Measurements from ENCODE around the gene NAT9.

The NAT9 gene

GRCh38 chr17:74763565-74764387 lies 12.4 kb downstream of the NAT9 start:
- DNase-seq (ENCODE audit: low read depth in 2 of 2) = no peak

DNA sequence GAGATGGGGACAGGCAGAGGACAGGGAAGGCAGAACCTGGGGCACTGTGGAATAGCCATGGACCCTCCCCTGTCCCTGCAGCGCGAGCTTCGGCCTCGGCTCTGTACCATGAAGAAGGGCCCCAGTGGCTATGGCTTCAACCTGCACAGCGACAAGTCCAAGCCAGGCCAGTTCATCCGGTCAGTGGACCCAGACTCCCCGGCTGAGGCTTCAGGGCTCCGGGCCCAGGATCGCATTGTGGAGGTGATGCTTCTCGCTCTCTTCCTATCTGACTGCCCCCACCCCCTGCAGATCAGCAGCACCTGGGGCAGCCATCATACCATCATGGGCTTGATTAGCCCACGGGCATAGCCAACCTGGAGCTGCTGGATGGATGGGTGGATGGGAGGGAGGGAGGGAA lies 14.2 kb downstream of the NAT9 start:
- no peak for DNase-seq (ENCODE audit: low read depth in 2 of 2)

- DNase-seq (ENCODE audit: low read depth in 2 of 2) = no peak
These were observed 14.7 kb downstream of the NAT9 start for GRCh38 chr17:74761419-74761818.

GRCh38 chr17:74760404-74761105 lies 15.6 kb downstream of the NAT9 start:
- no peak for DNase-seq (ENCODE audit: low read depth in 2 of 2)

DNA sequence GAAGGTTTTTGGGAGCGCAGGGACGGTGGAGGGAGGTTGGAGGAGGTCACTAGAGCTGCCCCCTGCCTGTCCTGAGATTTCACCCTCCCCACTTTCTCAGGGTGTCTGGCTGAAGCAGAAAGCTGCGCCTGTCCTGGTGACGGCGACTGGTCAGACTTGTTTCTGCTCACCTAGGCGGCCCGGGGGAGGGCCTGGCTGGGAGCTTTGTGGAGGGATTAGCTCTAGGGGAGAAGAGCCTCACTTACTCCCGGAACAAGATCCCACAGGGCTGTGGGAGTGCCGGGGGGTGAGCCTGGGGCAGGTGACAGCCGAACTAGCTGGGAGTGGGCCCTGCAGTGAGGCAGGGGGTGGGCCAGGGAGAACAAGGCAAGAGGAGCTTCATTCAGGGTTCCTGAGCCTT lies 16.2 kb downstream of the NAT9 start:
- DNase-seq (ENCODE audit: low read depth in 2 of 2) = no peak

DNA sequence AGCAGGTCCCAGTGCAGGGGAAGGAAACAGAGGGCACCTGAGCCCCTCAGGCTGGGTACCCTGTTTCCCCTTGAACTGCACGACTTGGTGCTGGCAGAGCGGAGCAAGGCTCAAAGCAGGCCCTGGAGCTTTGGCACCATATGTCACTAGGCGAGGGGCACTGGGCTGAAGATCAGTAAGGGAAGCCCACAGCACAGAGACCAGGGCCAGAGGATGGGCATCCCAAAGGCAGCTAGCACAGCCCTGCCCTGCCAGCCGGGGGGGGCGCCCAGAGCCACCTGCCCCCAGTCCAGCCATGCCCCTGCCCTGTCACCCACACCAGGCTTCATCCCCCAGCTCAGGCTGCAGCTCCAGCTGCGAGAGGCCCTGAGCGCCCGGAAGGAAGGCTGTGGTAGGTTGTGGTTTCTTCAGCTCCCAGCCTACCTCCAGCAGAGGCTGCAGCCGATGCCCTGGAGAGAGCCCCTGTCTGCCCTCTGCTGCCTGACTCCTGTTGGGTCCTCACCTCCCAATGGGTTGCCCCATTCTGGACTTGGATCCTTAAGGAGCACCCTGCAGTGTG lies 16.8 kb downstream of the NAT9 start:
- no peak for DNase-seq (ENCODE audit: low read depth in 2 of 2)

DNA sequence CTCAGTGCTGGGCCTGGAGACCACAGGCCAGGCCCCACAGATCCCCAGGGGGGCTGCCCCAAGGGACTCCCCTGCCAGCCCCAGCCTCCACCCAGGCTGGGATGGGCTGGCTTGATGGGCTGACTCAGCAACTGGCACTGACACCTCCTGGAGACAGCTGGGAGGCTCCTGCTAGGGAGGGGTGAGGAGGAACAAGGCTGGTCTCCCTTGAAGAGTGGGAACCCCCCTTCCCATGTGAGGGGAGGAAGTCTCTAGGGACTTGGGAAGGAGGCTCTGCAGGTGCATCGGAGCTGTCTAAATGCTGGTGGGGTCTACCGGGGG lies 17.3 kb downstream of the NAT9 start:
- DNase-seq (ENCODE audit: low read depth in 2 of 2) = no peak

- no peak for DNase-seq (ENCODE audit: low read depth in 2 of 2)
These were observed 18.0 kb downstream of the NAT9 start for GRCh38 chr17:74757931-74758847.

GRCh38 chr17:74757502-74757901 lies 18.6 kb downstream of the NAT9 start:
- no peak for DNase-seq (ENCODE audit: low read depth in 2 of 2)

DNA sequence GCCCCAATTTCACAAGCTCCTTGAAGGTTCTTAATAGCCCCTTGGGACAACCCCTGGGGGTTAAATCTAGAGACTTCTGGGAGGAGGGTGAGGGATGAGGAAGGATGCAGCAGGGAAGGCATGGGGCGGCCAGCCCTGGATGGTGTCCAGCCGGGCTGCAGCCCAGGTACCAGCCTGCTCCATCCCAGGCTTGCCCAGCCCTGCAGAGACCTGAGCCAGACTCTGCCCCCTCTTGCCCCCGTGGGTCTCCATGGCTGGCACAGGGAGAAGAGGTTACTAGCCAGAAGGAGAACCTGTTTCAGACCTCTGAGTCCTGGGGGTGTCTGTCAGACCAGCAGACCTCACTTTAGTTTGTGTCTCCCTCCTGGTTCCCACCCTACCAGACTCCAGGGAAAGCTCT lies 19.3 kb downstream of the NAT9 start:
- no peak for DNase-seq (ENCODE audit: low read depth in 2 of 2)

- DNase-seq (ENCODE audit: low read depth in 2 of 2) = no peak
These were observed 20.6 kb downstream of the NAT9 start for GRCh38 chr17:74755533-74755932.

GRCh38 chr17:74754832-74755231 lies 21.3 kb downstream of the NAT9 start:
- DNase-seq (ENCODE audit: low read depth in 2 of 2) = no peak

GRCh38 chr17:74752822-74753401 lies 23.2 kb downstream of the NAT9 start:
- no peak for DNase-seq (ENCODE audit: low read depth in 2 of 2)

GRCh38 chr17:74752415-74752814 lies 23.7 kb downstream of the NAT9 start:
- DNase-seq (ENCODE audit: low read depth in 2 of 2) = no peak

DNA sequence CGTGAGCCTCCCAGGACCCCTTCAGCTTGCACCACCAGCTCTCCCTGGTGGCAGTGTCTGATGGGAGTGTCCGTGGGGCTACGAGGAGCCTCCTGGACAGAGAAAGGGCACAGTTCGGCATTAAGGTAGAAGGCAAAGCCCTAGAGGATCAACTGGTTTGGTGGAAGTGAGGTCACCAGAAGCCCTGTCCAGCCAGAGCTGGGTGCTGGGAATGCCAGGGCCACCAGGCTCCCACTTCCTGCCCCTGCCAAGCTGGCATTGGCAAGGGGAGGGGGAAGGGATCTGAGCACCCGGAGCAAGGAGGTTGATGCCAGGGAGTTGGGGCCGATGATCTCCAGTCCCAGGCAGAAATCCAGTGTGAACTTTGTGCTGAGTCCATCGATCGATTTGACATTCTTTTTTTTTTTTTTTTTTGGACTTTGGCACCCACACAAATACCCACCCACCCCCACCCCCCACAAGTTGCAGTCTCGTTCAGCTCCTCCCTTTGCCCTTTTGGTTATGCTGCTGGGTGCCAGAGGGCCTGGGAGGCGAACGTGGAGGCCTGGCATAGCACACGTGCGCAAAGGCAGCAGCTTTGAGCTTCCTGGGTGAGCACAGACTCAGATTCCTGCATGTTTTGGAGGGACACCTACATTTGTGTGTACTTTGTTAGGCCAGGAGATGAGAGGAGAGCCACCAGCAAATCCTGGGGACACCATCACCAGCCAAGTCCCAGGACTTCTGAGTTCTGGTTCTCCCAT lies 25.6 kb downstream of the NAT9 start:
- DNase-seq (ENCODE audit: low read depth in 2 of 2) = no peak

DNA sequence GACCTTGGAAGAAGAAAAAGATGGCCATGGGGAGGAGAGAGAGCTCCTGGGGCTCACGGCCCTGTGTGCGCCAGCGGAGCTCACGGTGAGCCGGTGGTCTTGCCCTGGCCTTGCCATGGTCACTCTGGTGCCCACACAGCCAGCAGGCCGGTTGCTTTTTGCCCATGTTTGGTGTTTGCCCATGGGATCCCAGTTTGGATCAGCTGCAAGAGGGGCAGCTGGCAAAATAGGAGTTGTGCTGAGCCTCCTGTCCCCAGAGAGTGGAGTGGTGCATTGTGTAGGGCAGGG lies 26.2 kb downstream of the NAT9 start:
- no peak for DNase-seq (ENCODE audit: low read depth in 2 of 2)

DNA sequence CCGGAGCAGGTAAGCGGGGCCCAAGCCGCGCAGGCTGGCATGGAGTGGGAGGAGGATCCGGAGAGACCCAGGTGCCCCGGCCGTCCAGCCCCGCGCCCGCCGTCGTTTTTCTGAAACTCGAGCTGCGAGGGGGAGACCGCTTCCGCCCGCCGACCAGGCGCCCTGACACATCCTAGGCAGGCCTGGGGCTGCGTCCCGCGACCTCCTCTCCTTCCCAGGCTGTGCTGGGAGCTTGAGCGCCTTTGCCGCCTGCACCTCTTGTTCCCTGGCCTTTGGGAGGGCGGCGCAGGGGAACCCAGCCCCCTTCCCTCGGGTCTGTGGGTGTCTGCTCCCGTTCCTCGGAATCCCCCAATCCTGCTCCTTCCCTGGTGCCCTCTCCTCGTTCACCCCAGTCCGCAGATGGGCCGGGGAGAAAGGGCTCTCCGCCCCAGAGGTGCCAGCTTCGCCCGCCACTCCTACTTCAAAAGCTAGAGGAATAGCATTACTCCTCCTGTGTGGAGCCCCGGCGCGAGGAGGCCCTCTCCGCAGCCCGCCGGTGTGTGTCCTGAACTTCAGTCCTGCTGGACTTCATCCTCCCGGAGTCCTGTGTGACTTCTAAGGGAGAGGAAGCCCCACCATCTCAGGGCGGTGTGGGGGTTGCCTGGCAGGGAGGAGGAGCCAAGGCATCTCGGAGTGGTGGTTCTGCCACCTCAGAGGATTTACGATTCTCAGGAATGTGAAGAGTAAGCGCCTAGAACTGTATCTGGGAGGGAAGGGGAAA lies 26.7 kb downstream of the NAT9 start:
- peak in 1 of 2 experiments; percentile 35 for DNase-seq (ENCODE audit: low read depth in 2 of 2)

DNA sequence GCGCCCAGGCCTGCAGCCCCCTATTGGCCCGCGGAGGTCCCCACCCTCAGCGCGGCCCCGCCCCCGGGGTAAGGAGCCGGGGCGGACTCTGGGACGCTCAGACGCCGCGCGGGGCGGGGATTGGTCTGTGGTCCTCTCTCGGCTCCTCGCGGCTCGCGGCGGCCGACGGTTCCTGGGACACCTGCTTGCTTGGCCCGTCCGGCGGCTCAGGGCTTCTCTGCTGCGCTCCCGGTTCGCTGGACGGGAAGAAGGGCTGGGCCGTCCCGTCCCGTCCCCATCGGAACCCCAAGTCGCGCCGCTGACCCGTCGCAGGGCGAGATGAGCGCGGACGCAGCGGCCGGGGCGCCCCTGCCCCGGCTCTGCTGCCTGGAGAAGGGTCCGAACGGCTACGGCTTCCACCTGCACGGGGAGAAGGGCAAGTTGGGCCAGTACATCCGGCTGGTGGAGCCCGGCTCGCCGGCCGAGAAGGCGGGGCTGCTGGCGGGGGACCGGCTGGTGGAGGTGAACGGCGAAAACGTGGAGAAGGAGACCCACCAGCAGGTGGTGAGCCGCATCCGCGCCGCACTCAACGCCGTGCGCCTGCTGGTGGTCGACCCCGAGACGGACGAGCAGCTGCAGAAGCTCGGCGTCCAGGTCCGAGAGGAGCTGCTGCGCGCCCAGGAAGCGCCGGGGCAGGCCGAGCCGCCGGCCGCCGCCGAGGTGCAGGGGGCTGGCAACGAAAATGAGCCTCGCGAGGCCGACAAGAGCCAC lies 27.4 kb downstream of the NAT9 start, which contains the start of gene NHERF1:
TSS of gene NHERF1 (plus strand) at position 100 of the 750 bp plus-strand sequence. CDS start at position 319, 219 bp downstream.
- peak; percentile 86 to 91 for DNase-seq (ENCODE audit: low read depth in 2 of 2)

- no peak for DNase-seq (ENCODE audit: low read depth in 2 of 2)
These were observed 27.9 kb downstream of the NAT9 start for GRCh38 chr17:74748279-74748528.

DNA sequence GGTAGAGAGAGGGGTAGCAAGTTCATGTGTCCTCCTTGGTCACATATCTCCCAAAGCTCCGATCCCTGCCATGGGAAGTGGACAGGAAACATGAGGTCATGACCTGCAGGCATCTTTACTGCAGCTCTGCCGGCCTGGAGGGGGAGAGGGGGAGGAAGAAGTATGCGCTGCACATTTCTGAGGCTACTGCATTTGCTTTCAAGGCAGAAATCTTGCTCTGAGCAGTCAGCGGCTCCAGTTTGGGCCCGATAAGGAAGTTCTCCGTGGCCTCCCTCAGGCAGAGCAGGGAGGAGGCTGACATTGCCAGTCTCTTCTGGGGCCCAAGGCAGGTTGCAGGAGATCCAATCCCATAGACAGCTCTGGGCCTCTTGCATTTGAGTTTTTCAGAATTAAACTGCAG lies 29.2 kb downstream of the NAT9 start:
- no peak for DNase-seq (ENCODE audit: low read depth in 2 of 2)

Data from stimulated activated CD4-positive, alpha-beta T cell treated with anti-CD3 and anti-CD28 coated beads, Interleukin-12 subunit alpha, Interleukin-12 subunit beta, amount 100 ng/mL, for 24 hours (primary cell).